CD4-positive, alpha-beta T cell (primary cell): ENCODE data around the gene ZNF75A. TPM values are rescaled to one million over a fixed set of nuclear protein-coding genes. Genes with fewer than 3 reads are reported as not detected.
A peak's percentile ranks its signal among the peaks of the same experiment; 100 is the strongest.

ENCODE experiments used
- ATAC-seq: fragments of 200-7000 bp; cut with Tn5 transposase; one replicate; pipeline ENCODE4 v1.10.0; 2022; ENCODE audit warnings: mild to moderate bottlenecking; ENCODE audit not compliant: poor library complexity
- CTCF ChIA-PET: fragments of 350-600 bp; sonication (Branson Sonifier 250); formaldehyde crosslinking; loops from one replicate; lab custom pipeline; 2021; ENCODE audit warnings: antibody characterized with exemption, inconsistent platforms; lab: Charles Lee
- POLR2A ChIA-PET: fragments of 350-600 bp; sonication (Branson Sonifier 250); formaldehyde crosslinking; loops from one replicate; lab custom pipeline; 2021; ENCODE audit warnings: antibody characterized with exemption, inconsistent platforms; lab: Charles Lee
- DNase-seq, 14 experiments: peaks; one replicate each; pipeline ENCODE4 v3.0.0-alpha.2; 2013 to 2020; ENCODE audit warnings: mixed read lengths in 2 of 14
- H3K27ac ChIP-seq, 2 donors: one replicate each; pipeline versions ENCODE4 v1.5.1 to v1.7.0; 2013; ENCODE audit warnings: low read length in 2 of 2, low read depth in 1 of 2, mild to moderate bottlenecking in 1 of 2
- H3K27me3 ChIP-seq, 2 experiments: 1 replicate in 1 of 2; 2 replicates in 1 of 2; pipeline versions ENCODE4 v1.6.1 to v1.7.0; 2013; ENCODE audit warnings: low read length in 2 of 2, control low read depth in 1 of 2, mild to moderate bottlenecking in 1 of 2, moderate library complexity in 1 of 2; ENCODE audit not compliant: insufficient read depth in 2 of 2, control insufficient read depth in 1 of 2
- H3K36me3 ChIP-seq: one replicate; pipeline ENCODE4 v1.6.1; 2013; ENCODE audit warnings: low read length, control low read depth; ENCODE audit not compliant: insufficient read depth
- H3K4me1 ChIP-seq: one replicate; pipeline ENCODE4 v1.6.1; 2013; ENCODE audit warnings: low read length, control low read depth; ENCODE audit not compliant: insufficient read depth
- H3K4me3 ChIP-seq: one replicate; pipeline ENCODE4 v1.5.1; 2013; ENCODE audit warnings: mild to moderate bottlenecking, low read length, moderate library complexity
- H3K9me3 ChIP-seq, 2 experiments: 1 replicate in 1 of 2; 2 replicates in 1 of 2; pipeline versions ENCODE4 v1.6.1 to v1.7.0; 2013; ENCODE audit warnings: low read length in 2 of 2, mild to moderate bottlenecking in 2 of 2, control low read depth in 1 of 2, moderate library complexity in 1 of 2; ENCODE audit not compliant: control insufficient read depth in 1 of 2, insufficient read depth in 1 of 2
- H3K27ac Mint-ChIP-seq: one replicate; pipeline ENCODE4 v1.8.0; 2020; ENCODE audit warnings: mixed read lengths
- H3K27me3 Mint-ChIP-seq: one replicate; pipeline ENCODE4 v1.8.0; 2021; ENCODE audit warnings: mixed read lengths
- H3K36me3 Mint-ChIP-seq: one replicate; pipeline ENCODE4 v1.8.0; 2021; ENCODE audit warnings: low read depth, mixed read lengths
- H3K4me1 Mint-ChIP-seq: one replicate; pipeline ENCODE4 v1.8.0; 2021; ENCODE audit warnings: low read depth, mixed read lengths
- H3K4me3 Mint-ChIP-seq: one replicate; pipeline ENCODE4 v1.8.0; 2020; ENCODE audit warnings: mild to moderate bottlenecking, mixed read lengths
- H3K9me3 Mint-ChIP-seq: one replicate; pipeline ENCODE4 v1.8.0; 2020; ENCODE audit warnings: mixed read lengths
- CTCF ChIP-seq: fragments of 200-600 bp; IDR thresholded peaks from one replicate; pipeline ENCODE4 v1.8.0; 2022; ENCODE audit warnings: antibody characterized with exemption, mild to moderate bottlenecking
- intact Hi-C, 2 experiments: fragments of 100-400 bp; cut with DNase I in 1 of 2; cut with micrococcal nuclease in 1 of 2; formaldehyde crosslinking; loops; one replicate each; pipeline versions ENCODE4 v1.15.1 to v1.9.0; 2023 to 2025; cut with DNase I, micrococcal nuclease
- total RNA-seq, 174 experiments: library from RNA in 2 of 174; stranded (reverse) in 2 of 174; gene quantifications; one replicate each; pipeline ENCODE4 v1.2.3 and lab custom pipeline; 2021 to 2026

ZNF75A gene
- total RNA-seq, 2 experiments from 2014 or later: 41.7 to 42.2 TPM

GRCh38 chr16:3281222-3281820, 24.0 kb upstream of the ZNF75A start:
- ChIA-PET CTCF (no interaction called here), POLR2A (interaction anchor here (8.8 kb wide), 1 partner anchor 16 kb away, joined by 99 read pairs; no protein-coding TSS in a partner anchor)
- intact Hi-C loops: loop anchor here (5.0 kb wide), 2 partner anchors 64 to 176 kb away; no protein-coding TSS in a partner anchor
- ATAC-seq (no peak), DNase-seq (no peak)
- H3K36me3 Mint-ChIP-seq: peaks cover 36% of the 10 kb centered on the region
- Histone ChIP-seq H3K27me3 (no peaks in the 10 kb centered on the region), H3K27ac (no peak overlapping the region), H3K4me3 (no peak overlapping the region), H3K9me3 (peaks cover 8 to 17% of the 10 kb centered on the region in 2 experiments), H3K36me3 (peaks cover 13% of the 10 kb centered on the region), H3K4me1 (peaks cover 39% of the 10 kb centered on the region)
- H3K4me1 Mint-ChIP-seq: peaks cover 37% of the 10 kb centered on the region
- no peak for TF ChIP-seq CTCF
- peaks cover 6% of the 10 kb centered on the region for H3K9me3 Mint-ChIP-seq
- peak overlapping the region; percentile 94 for H3K27ac Mint-ChIP-seq
- no peaks in the 10 kb centered on the region for H3K27me3 Mint-ChIP-seq
- H3K4me3 Mint-ChIP-seq: peak overlapping the region; percentile 96

GRCh38 chr16:3282103-3282729, 23.1 kb upstream of the ZNF75A start:
- intact Hi-C loops: loop anchor here (1.0 to 5.0 kb wide), 4 partner anchors 47 to 329 kb away; partner anchors contain the start of genes SLX4 (in 1 of the 2) and ZNF200 (in 1 of the 2)
- POLR2A ChIA-PET: interaction anchor here (0.7 to 8.8 kb wide), 34 partner anchors 9 to 1127 kb away, joined by 3 to 99 read pairs (median 8); partner anchors contain the start of genes CLUAP1, IL32, MEFV and NAA60
- Histone ChIP-seq H3K4me3 (peak overlapping the region; percentile 93), H3K27me3 (no peaks in the 10 kb centered on the region), H3K4me1 (peaks cover 39% of the 10 kb centered on the region), H3K27ac (peak overlapping the region; percentile 89 to 100), H3K9me3 (peaks cover 8 to 17% of the 10 kb centered on the region in 2 experiments), H3K36me3 (peaks cover 20% of the 10 kb centered on the region)
- Mint-ChIP-seq H3K27ac (peak overlapping the region; percentile 94), H3K9me3 (peaks cover 9% of the 10 kb centered on the region), H3K27me3 (no peaks in the 10 kb centered on the region), H3K4me3 (peak overlapping the region; percentile 96), H3K4me1 (peaks cover 42% of the 10 kb centered on the region), H3K36me3 (peaks cover 45% of the 10 kb centered on the region)
- DNase-seq (no peak), ATAC-seq (peak; percentile 8)
- CTCF ChIA-PET: interaction anchor here (0.9 kb wide), 1 partner anchor 153 kb away, joined by 3 read pairs; no protein-coding TSS in a partner anchor
- no peak for TF ChIP-seq CTCF

GRCh38 chr16:3282730-3283542, 22.4 kb upstream of the ZNF75A start, which contains the start of gene ZNF263:
Gene ZNF263 (plus strand): TSS chr16:3283491. CDS start chr16:3283819, 328 bp downstream.
- Histone ChIP-seq H3K27ac (peak within 1 kb of the TSS; percentile 89 to 100), H3K9me3 (peaks cover 10 to 22% of the 10 kb centered on the region in 2 experiments), H3K4me1 (peaks cover 39% of the 10 kb centered on the region), H3K4me3 (peak within 1 kb of the TSS; percentile 93), H3K27me3 (no peaks in the 10 kb centered on the region), H3K36me3 (peaks cover 25% of the 10 kb centered on the region)
- H3K4me1 Mint-ChIP-seq: peaks cover 42% of the 10 kb centered on the region
- ChIA-PET CTCF (interaction anchor here (0.6 to 1.3 kb wide), 4 partner anchors 16 to 224 kb away, joined by 3 to 5 read pairs (median 4); no protein-coding TSS in a partner anchor), POLR2A (interaction anchor here (0.6 to 8.8 kb wide), 40 partner anchors 10 to 1128 kb away, joined by 3 to 99 read pairs (median 6); partner anchors contain the start of genes CLUAP1, IL32, MEFV and NAA60)
- peaks cover 8% of the 10 kb centered on the region for H3K9me3 Mint-ChIP-seq
- ATAC-seq (peak; percentile 89), DNase-seq (peak; percentile 85 to 98 (median 90))
- no peaks in the 10 kb centered on the region for H3K27me3 Mint-ChIP-seq
- peaks cover 53% of the 10 kb centered on the region for H3K36me3 Mint-ChIP-seq
- TF ChIP-seq CTCF: no peak
- H3K4me3 Mint-ChIP-seq: peak within 1 kb of the TSS; percentile 96
- H3K27ac Mint-ChIP-seq: peak within 1 kb of the TSS; percentile 94
- intact Hi-C loops: loop anchor here (1.0 to 5.0 kb wide), 7 partner anchors 19 to 328 kb away; partner anchors contain the start of genes TIGD7 (in 2 of the 2), ZNF75A (in 2 of the 2), SLX4 (in 1 of the 2) and ZNF174 (in 1 of the 2)
